Activated CD4-positive, alpha-beta memory T cell treated with anti-CD3 and anti-CD28 coated beads, Interleukin-2, amount 10 ng/mL, durations not matched to agents 7 days and 5 days (primary cell): ENCODE results near the gene ADAMTSL4. TPM values are rescaled to one million over a fixed set of nuclear protein-coding genes. Genes with fewer than 3 reads are reported as not detected.
A peak's percentile ranks its signal among the peaks of the same experiment; 100 is the strongest.

ENCODE experiments used
- CTCF ChIA-PET: fragments of 350-600 bp; sonication (Branson Sonifier 250); formaldehyde crosslinking; loops from one replicate; lab custom pipeline; 2021; ENCODE audit warnings: antibody characterized with exemption, inconsistent platforms; lab: Charles Lee
- POLR2A ChIA-PET: fragments of 350-600 bp; sonication (Branson Sonifier 250); formaldehyde crosslinking; loops from one replicate; lab custom pipeline; 2021; ENCODE audit warnings: antibody characterized with exemption; lab: Charles Lee
- DNase-seq: peaks from one replicate; pipeline ENCODE4 v3.0.0-alpha.2; 2020
- H3K27ac Mint-ChIP-seq: one replicate; pipeline ENCODE4 v1.8.0; 2021; ENCODE audit warnings: mild to moderate bottlenecking, mixed read lengths
- H3K27me3 Mint-ChIP-seq: one replicate; pipeline ENCODE4 v1.8.0; 2021; ENCODE audit warnings: mixed read lengths
- H3K36me3 Mint-ChIP-seq: one replicate; pipeline ENCODE4 v1.8.0; 2021; ENCODE audit warnings: low read depth, mixed read lengths
- H3K4me1 Mint-ChIP-seq: one replicate; pipeline ENCODE4 v1.8.0; 2021; ENCODE audit warnings: mixed read lengths
- H3K4me3 Mint-ChIP-seq: one replicate; pipeline ENCODE4 v1.8.0; 2021; ENCODE audit warnings: mild to moderate bottlenecking, mixed read lengths
- H3K9me3 Mint-ChIP-seq: one replicate; pipeline ENCODE4 v1.8.0; 2021; ENCODE audit warnings: mixed read lengths
- total RNA-seq, 2 experiments: library from RNA; stranded (reverse); gene quantifications; one replicate each; pipeline ENCODE4 v1.2.3, GENCODE V29; 2021

Gene ADAMTSL4
- total RNA-seq, 2 experiments from 2014 or later = 1.4 to 1.6 TPM

GRCh38 chr1:150515328-150516049, 33.7 kb upstream of the ADAMTSL4 start, which contains the start of gene FALEC:
Gene FALEC, plus strand, starts transcription at chr1:150515752.
- Mint-ChIP-seq H3K27ac (peak within 1 kb of the TSS; percentile 56), H3K27me3 (peaks cover 2% of the 10 kb centered on the region), H3K4me1 (peaks cover 26% of the 10 kb centered on the region), H3K4me3 (peak within 1 kb of the TSS; percentile 75), H3K36me3 (no peaks in the 10 kb centered on the region), H3K9me3 (no peaks in the 10 kb centered on the region)
- peak; percentile 93 for DNase-seq
- CTCF ChIA-PET = interaction anchor here (0.6 to 3.4 kb wide), 16 partner anchors 12 to 261 kb away, joined by 3 to 22 read pairs (median 4); no protein-coding TSS in a partner anchor
- POLR2A ChIA-PET = interaction anchor here (0.6 to 4.1 kb wide), 14 partner anchors 8 to 410 kb away, joined by 3 to 45 read pairs (median 4); partner anchors contain the start of genes ECM1, MCL1, RPRD2 and SETDB1

- Mint-ChIP-seq H3K9me3 (no peaks in the 10 kb centered on the region), H3K27ac (no peak overlapping the region), H3K4me3 (peak overlapping the region; percentile 75), H3K4me1 (peaks cover 23% of the 10 kb centered on the region), H3K27me3 (peaks cover 2% of the 10 kb centered on the region), H3K36me3 (no peaks in the 10 kb centered on the region)
- POLR2A ChIA-PET = interaction anchor here (0.6 to 4.1 kb wide), 11 partner anchors 8 to 282 kb away, joined by 3 to 45 read pairs (median 4); partner anchors contain the start of genes ECM1, MCL1, RPRD2 and TARS2
- CTCF ChIA-PET = interaction anchor here (0.6 to 3.4 kb wide), 17 partner anchors 13 to 262 kb away, joined by 3 to 22 read pairs (median 5); no protein-coding TSS in a partner anchor
- no peak for DNase-seq
These were observed 33.1 kb upstream of the ADAMTSL4 start for GRCh38 chr1:150516050-150516591.

- ChIA-PET CTCF (interaction anchor here (0.6 to 3.4 kb wide), 16 partner anchors 13 to 261 kb away, joined by 3 to 22 read pairs (median 5); no protein-coding TSS in a partner anchor), POLR2A (interaction anchor here (0.7 to 4.1 kb wide), 9 partner anchors 9 to 282 kb away, joined by 3 to 45 read pairs (median 4); partner anchors contain the start of genes ECM1, MCL1, RPRD2 and TARS2)
- H3K4me3 Mint-ChIP-seq = peak overlapping the region; percentile 75
- DNase-seq = no peak
- H3K27me3 Mint-ChIP-seq = peaks cover 2% of the 10 kb centered on the region
- peaks cover 26% of the 10 kb centered on the region for H3K4me1 Mint-ChIP-seq
- H3K27ac Mint-ChIP-seq = no peak overlapping the region
- H3K36me3 Mint-ChIP-seq = no peaks in the 10 kb centered on the region
- H3K9me3 Mint-ChIP-seq = no peaks in the 10 kb centered on the region
These were observed 32.6 kb upstream of the ADAMTSL4 start for GRCh38 chr1:150516616-150517015.

DNA sequence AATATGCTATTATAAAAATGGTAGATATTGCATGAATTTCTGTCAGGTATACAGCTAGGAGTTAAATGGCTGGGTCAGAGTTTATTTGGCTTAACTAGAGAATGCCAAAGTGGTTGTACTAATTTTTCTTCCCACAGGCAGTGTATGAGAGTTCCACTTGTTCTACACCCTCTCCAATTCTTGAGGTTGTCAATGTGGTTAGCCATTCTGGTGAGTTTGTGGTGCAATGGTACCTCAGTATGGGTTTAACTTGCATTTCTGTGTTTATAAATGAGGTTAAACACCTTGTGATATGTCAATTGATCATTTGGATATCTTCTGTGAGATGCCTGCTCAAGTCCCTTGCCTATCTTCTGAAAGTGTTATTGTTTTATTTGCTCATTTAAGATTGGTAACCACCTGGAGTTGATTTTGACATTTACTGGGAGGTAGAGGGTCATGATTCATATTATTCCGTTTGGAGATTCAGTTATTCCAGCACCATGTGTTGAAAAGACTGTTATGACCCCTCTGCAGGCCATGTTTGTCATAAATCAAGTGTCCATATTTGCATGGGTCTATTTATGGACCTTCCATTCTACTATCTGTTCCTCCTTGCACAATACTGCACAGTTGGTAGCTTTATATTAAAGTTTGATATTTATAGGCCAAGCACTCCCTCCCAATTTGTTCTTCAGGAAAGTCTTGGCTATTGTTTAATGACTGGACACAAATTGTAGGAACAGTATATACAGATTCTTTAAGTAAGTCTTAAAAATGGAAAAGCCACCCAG, 27.8 kb upstream of the ADAMTSL4 start:
- CTCF ChIA-PET = interaction anchor here (0.6 to 1.7 kb wide), 2 partner anchors 11 to 20 kb away, joined by 4 to 7 read pairs; no protein-coding TSS in a partner anchor

GRCh38 chr1:150525348-150525747, 23.9 kb upstream of the ADAMTSL4 start:
- Mint-ChIP-seq H3K4me3 (no peak overlapping the region), H3K36me3 (no peaks in the 10 kb centered on the region), H3K27me3 (no peaks in the 10 kb centered on the region), H3K9me3 (no peaks in the 10 kb centered on the region), H3K27ac (no peak overlapping the region), H3K4me1 (peaks cover 4% of the 10 kb centered on the region)
- POLR2A ChIA-PET = no interaction called here
- CTCF ChIA-PET = interaction anchor here (1.1 to 1.2 kb wide), 2 partner anchors 8 to 23 kb away, joined by 3 read pairs; no protein-coding TSS in a partner anchor
- DNase-seq = no peak

More for the DNA sequence above, 27.8 kb upstream of the ADAMTSL4 start:
- Mint-ChIP-seq H3K4me1 (peaks cover 11% of the 10 kb centered on the region), H3K4me3 (no peak overlapping the region), H3K9me3 (no peaks in the 10 kb centered on the region), H3K27me3 (peaks cover 2% of the 10 kb centered on the region), H3K36me3 (no peaks in the 10 kb centered on the region), H3K27ac (no peak overlapping the region)
- POLR2A ChIA-PET = no interaction called here
- no peak for DNase-seq

DNA sequence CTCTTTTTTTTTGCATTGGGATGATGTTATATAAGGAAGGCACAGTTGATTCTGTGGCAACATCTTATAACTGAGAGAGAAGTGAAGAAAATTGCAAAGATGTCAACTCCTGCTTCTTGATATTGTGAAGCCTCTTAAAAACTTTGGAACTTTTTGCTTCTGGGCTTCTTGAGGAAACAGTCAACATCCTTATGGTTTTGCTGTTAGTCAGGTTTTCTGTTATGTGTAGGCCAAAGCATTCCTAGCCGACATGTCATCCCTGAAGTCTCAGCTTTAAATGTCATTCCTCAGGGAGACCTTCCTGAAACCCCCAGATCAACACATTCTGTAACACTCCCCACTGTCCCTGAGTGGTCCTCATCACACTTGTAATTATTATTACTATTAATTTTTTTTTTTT, 21.0 kb upstream of the ADAMTSL4 start:
- Mint-ChIP-seq H3K4me3 (no peak overlapping the region), H3K4me1 (no peaks in the 10 kb centered on the region), H3K9me3 (no peaks in the 10 kb centered on the region), H3K36me3 (no peaks in the 10 kb centered on the region), H3K27me3 (no peaks in the 10 kb centered on the region), H3K27ac (no peak overlapping the region)
- DNase-seq = no peak
- ChIA-PET POLR2A (no interaction called here), CTCF (no interaction called here)

DNA sequence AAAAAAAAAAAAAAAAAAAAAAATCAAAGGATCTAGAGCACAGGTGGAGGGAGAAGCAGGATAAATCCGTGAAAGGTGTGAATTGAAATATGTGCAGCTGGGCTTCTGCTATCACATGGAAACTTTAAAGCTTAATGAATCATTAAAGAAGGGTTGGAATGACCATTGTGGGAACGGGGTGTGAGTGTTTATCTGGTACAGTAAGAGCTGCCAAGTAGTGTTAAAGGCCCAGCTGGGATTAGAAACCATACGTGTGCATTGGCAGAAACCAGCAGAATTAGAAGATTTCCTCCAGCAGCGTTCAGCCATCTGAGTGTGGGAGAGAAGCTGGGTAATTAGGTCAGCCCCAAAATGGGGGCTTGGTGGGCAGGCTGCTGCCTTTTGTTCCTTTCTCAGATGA, 20.2 kb upstream of the ADAMTSL4 start:
- no peaks in the 10 kb centered on the region for H3K9me3 Mint-ChIP-seq
- H3K4me1 Mint-ChIP-seq = no peaks in the 10 kb centered on the region
- H3K36me3 Mint-ChIP-seq = no peaks in the 10 kb centered on the region
- no peak for DNase-seq
- no peaks in the 10 kb centered on the region for H3K27me3 Mint-ChIP-seq
- ChIA-PET POLR2A (no interaction called here), CTCF (interaction anchor here (0.5 to 1.3 kb wide), 2 partner anchors 13 to 16 kb away, joined by 3 to 4 read pairs; no protein-coding TSS in a partner anchor)
- no peak overlapping the region for H3K4me3 Mint-ChIP-seq
- no peak overlapping the region for H3K27ac Mint-ChIP-seq

DNA sequence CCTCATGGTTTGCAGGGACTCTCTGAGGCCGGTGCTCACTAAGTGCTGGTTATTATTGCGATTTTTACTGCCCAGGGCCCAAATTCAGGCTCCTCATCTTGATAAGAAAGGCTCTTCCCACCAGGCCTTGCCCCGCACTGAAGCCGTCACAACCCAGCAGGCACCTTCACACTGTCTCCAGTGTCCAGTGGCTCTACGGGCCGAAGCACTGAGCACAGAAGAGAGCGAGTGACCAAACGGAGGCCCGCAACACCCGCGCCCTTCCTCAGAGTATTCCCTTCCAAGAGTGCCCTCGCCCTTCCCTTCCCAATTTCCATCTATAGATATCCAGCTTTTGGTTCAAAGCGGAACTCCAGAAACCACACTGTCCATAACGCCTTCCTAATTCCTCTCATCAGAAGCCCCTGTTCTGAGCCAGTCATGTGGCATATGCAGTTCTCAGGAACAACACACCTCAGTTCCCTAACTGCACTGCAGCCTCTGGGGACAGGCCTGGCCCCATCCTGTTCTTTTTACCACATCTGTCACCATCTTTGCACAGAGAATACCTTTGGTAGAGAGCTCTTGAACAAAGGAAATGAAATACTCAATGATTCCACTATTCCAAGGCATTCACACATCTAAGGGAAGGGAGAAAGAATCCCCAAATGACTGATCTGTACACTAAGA, 18.6 kb upstream of the ADAMTSL4 start:
- no peaks in the 10 kb centered on the region for H3K4me1 Mint-ChIP-seq
- no peak overlapping the region for H3K4me3 Mint-ChIP-seq
- no peaks in the 10 kb centered on the region for H3K36me3 Mint-ChIP-seq
- ChIA-PET CTCF (interaction anchor here (0.5 to 2.1 kb wide), 4 partner anchors 12 to 65 kb away, joined by 3 to 4 read pairs (median 4); partner anchors contain the start of gene FALEC), POLR2A (interaction anchor here (1.0 kb wide), 1 partner anchor 15 kb away, joined by 4 read pairs; the partner anchor contains the start of gene FALEC)
- no peaks in the 10 kb centered on the region for H3K27me3 Mint-ChIP-seq
- no peak overlapping the region for H3K27ac Mint-ChIP-seq
- no peak for DNase-seq
- no peaks in the 10 kb centered on the region for H3K9me3 Mint-ChIP-seq

GRCh38 chr1:150532860-150533259, 16.3 kb upstream of the ADAMTSL4 start:
- no peak overlapping the region for H3K27ac Mint-ChIP-seq
- ChIA-PET CTCF (interaction anchor here (0.6 to 2.7 kb wide), 22 partner anchors 8 to 389 kb away, joined by 3 to 20 read pairs (median 3); partner anchors contain the start of genes ENSA and FALEC), POLR2A (interaction anchor here (1.5 kb wide), 1 partner anchor 46 kb away, joined by 6 read pairs; the partner anchor contains the start of gene TARS2)
- DNase-seq = no peak
- no peak overlapping the region for H3K4me3 Mint-ChIP-seq
- no peaks in the 10 kb centered on the region for H3K9me3 Mint-ChIP-seq
- H3K36me3 Mint-ChIP-seq = no peaks in the 10 kb centered on the region
- H3K4me1 Mint-ChIP-seq = no peaks in the 10 kb centered on the region
- H3K27me3 Mint-ChIP-seq = no peaks in the 10 kb centered on the region

GRCh38 chr1:150534002-150534401, 15.2 kb upstream of the ADAMTSL4 start:
- H3K27ac Mint-ChIP-seq = no peak overlapping the region
- POLR2A ChIA-PET = no interaction called here

GRCh38 chr1:150535511-150536287, 13.5 kb upstream of the ADAMTSL4 start:
- Mint-ChIP-seq H3K36me3 (no peaks in the 10 kb centered on the region), H3K9me3 (no peaks in the 10 kb centered on the region), H3K4me1 (no peaks in the 10 kb centered on the region), H3K27ac (no peak overlapping the region), H3K4me3 (no peak overlapping the region), H3K27me3 (no peaks in the 10 kb centered on the region)
- ChIA-PET CTCF (interaction anchor here (1.4 kb wide), 1 partner anchor 20 kb away, joined by 5 read pairs; the partner anchor contains the start of gene FALEC), POLR2A (interaction anchor here (0.9 kb wide), 1 partner anchor 49 kb away, joined by 3 read pairs; no protein-coding TSS in a partner anchor)
- no peak for DNase-seq

More at GRCh38 chr1:150534002-150534401, 15.2 kb upstream of the ADAMTSL4 start:
- no peak for DNase-seq
- no peak overlapping the region for H3K4me3 Mint-ChIP-seq
- no peaks in the 10 kb centered on the region for H3K4me1 Mint-ChIP-seq
- H3K27me3 Mint-ChIP-seq = no peaks in the 10 kb centered on the region
- no peaks in the 10 kb centered on the region for H3K36me3 Mint-ChIP-seq
- CTCF ChIA-PET = interaction anchor here (1.1 to 2.5 kb wide), 3 partner anchors 9 to 278 kb away, joined by 3 to 7 read pairs (median 3); no protein-coding TSS in a partner anchor
- H3K9me3 Mint-ChIP-seq = no peaks in the 10 kb centered on the region
